ENCODE results near the gene EIF4G2. TPM values are rescaled to one million over a fixed set of nuclear protein-coding genes. Genes with fewer than 3 reads are reported as not detected.
A peak's percentile ranks its signal among the peaks of the same experiment; 100 is the strongest.

Gene EIF4G2
- total and polyA plus RNA-seq, 3 experiments from 2014 or later: 547 to 1,609 (median 1,516) TPM

- no peaks in the 10 kb centered on the region for H3K9me3 Mint-ChIP-seq
- H3K27me3 Mint-ChIP-seq: no peaks in the 10 kb centered on the region
- Histone ChIP-seq H3K27me3 (ENCODE audit: insufficient read depth, low read length, poor library complexity, severe bottlenecking) (no peaks in the 10 kb centered on the region), H3K27ac (ENCODE audit: low read depth, low read length) (no peak overlapping the region), H3K36me3 (ENCODE audit: insufficient read depth, low read length) (peaks cover 27% of the 10 kb centered on the region), H3K4me3 (ENCODE audit: low read length) (no peak overlapping the region), H3K4me1 (ENCODE audit: insufficient read depth, low read length) (no peaks in the 10 kb centered on the region), H3K9me3 (ENCODE audit: low read length) (no peaks in the 10 kb centered on the region)
- no peak for DNase-seq
- peaks cover 4 to 50% (median 19%) of the 10 kb centered on the region in 3 donors for H3K36me3 Mint-ChIP-seq
- ChIA-PET POLR2A (interaction anchor here (0.5 kb wide), 1 partner anchor 14 kb away, joined by 4 read pairs; no protein-coding TSS in a partner anchor), CTCF (interaction anchor here (1.3 kb wide), 1 partner anchor 10 kb away, joined by 5 read pairs; no protein-coding TSS in a partner anchor)
- no peaks in the 10 kb centered on the region for H3K4me1 Mint-ChIP-seq
- H3K4me3 Mint-ChIP-seq: no peak overlapping the region
- H3K27ac Mint-ChIP-seq: peak overlapping the region in 2 of 8 donors; percentile 2 to 28
These were observed 28.7 kb downstream of the EIF4G2 start for GRCh38 chr11:10780040-10780439.

- no peak overlapping the region for H3K4me3 ChIP-seq (ENCODE audit: low read length)
- peaks cover 36% of the 10 kb centered on the region for H3K36me3 ChIP-seq (ENCODE audit: insufficient read depth, low read length)
- Mint-ChIP-seq H3K27ac (peak overlapping the region in 3 of 8 donors; percentile 8 to 64 (median 54)), H3K27me3 (no peaks in the 10 kb centered on the region), H3K4me3 (no peak overlapping the region), H3K9me3 (no peaks in the 10 kb centered on the region), H3K4me1 (no peaks in the 10 kb centered on the region), H3K36me3 (peaks cover 4 to 60% (median 28%) of the 10 kb centered on the region in 3 donors)
- no peak overlapping the region for H3K27ac ChIP-seq (ENCODE audit: low read depth, low read length)
- ChIA-PET CTCF (no interaction called here), POLR2A (no interaction called here)
- no peaks in the 10 kb centered on the region for H3K9me3 ChIP-seq (ENCODE audit: low read length)
- no peaks in the 10 kb centered on the region for H3K4me1 ChIP-seq (ENCODE audit: insufficient read depth, low read length)
- no peaks in the 10 kb centered on the region for H3K27me3 ChIP-seq (ENCODE audit: insufficient read depth, low read length, poor library complexity, severe bottlenecking)
- no peak for DNase-seq
These were observed 29.6 kb downstream of the EIF4G2 start for GRCh38 chr11:10779086-10779485.

- Mint-ChIP-seq H3K27me3 (no peaks in the 10 kb centered on the region), H3K4me3 (no peak overlapping the region), H3K4me1 (no peaks in the 10 kb centered on the region), H3K36me3 (peaks cover 4 to 67% (median 28%) of the 10 kb centered on the region in 3 donors), H3K27ac (peak overlapping the region in 4 of 8 donors; percentile 8 to 64 (median 49)), H3K9me3 (no peaks in the 10 kb centered on the region)
- H3K36me3 ChIP-seq (ENCODE audit: insufficient read depth, low read length): peaks cover 43% of the 10 kb centered on the region
- CTCF ChIA-PET: no interaction called here
- DNase-seq: no peak
- no peaks in the 10 kb centered on the region for H3K9me3 ChIP-seq (ENCODE audit: low read length)
- POLR2A ChIA-PET: no interaction called here
- H3K4me3 ChIP-seq (ENCODE audit: low read length): no peak overlapping the region
- no peaks in the 10 kb centered on the region for H3K27me3 ChIP-seq (ENCODE audit: insufficient read depth, low read length, poor library complexity, severe bottlenecking)
- H3K27ac ChIP-seq (ENCODE audit: low read depth, low read length): no peak overlapping the region
- no peaks in the 10 kb centered on the region for H3K4me1 ChIP-seq (ENCODE audit: insufficient read depth, low read length)
These were observed 30.3 kb downstream of the EIF4G2 start for GRCh38 chr11:10778217-10778970.

- peaks cover 49% of the 10 kb centered on the region for H3K36me3 ChIP-seq (ENCODE audit: insufficient read depth, low read length)
- no peaks in the 10 kb centered on the region for H3K4me1 Mint-ChIP-seq
These were observed 30.9 kb downstream of the EIF4G2 start for GRCh38 chr11:10777806-10778205.

GRCh38 chr11:10777393-10777793 lies 31.3 kb downstream of the EIF4G2 start:
- Mint-ChIP-seq H3K27me3 (no peaks in the 10 kb centered on the region), H3K4me1 (no peaks in the 10 kb centered on the region), H3K27ac (peak overlapping the region in 2 of 8 donors; percentile 20 to 55), H3K9me3 (no peaks in the 10 kb centered on the region), H3K4me3 (no peak overlapping the region), H3K36me3 (peaks cover 8 to 77% (median 31%) of the 10 kb centered on the region in 3 donors)
- DNase-seq: no peak
- H3K4me3 ChIP-seq (ENCODE audit: low read length): no peak overlapping the region
- H3K36me3 ChIP-seq (ENCODE audit: insufficient read depth, low read length): peaks cover 53% of the 10 kb centered on the region
- no peaks in the 10 kb centered on the region for H3K9me3 ChIP-seq (ENCODE audit: low read length)
- H3K27ac ChIP-seq (ENCODE audit: low read depth, low read length): no peak overlapping the region
- CTCF ChIA-PET: no interaction called here
- no peaks in the 10 kb centered on the region for H3K4me1 ChIP-seq (ENCODE audit: insufficient read depth, low read length)
- POLR2A ChIA-PET: interaction anchor here (0.6 kb wide), 2 partner anchors 11 to 29 kb away, joined by 4 to 5 read pairs; no protein-coding TSS in a partner anchor
- H3K27me3 ChIP-seq (ENCODE audit: insufficient read depth, low read length, poor library complexity, severe bottlenecking): no peaks in the 10 kb centered on the region

More at GRCh38 chr11:10777806-10778205, 30.9 kb downstream of the EIF4G2 start:
- no peak overlapping the region for H3K4me3 Mint-ChIP-seq
- no peaks in the 10 kb centered on the region for H3K27me3 Mint-ChIP-seq
- CTCF ChIA-PET: no interaction called here
- H3K4me3 ChIP-seq (ENCODE audit: low read length): no peak overlapping the region
- peak overlapping the region in 1 of 8 donors; percentile 55 for H3K27ac Mint-ChIP-seq
- no peaks in the 10 kb centered on the region for H3K27me3 ChIP-seq (ENCODE audit: insufficient read depth, low read length, poor library complexity, severe bottlenecking)
- peaks cover 8 to 73% (median 31%) of the 10 kb centered on the region in 3 donors for H3K36me3 Mint-ChIP-seq
- H3K27ac ChIP-seq (ENCODE audit: low read depth, low read length): no peak overlapping the region
- H3K4me1 ChIP-seq (ENCODE audit: insufficient read depth, low read length): no peaks in the 10 kb centered on the region
- POLR2A ChIA-PET: no interaction called here
- H3K9me3 Mint-ChIP-seq: no peaks in the 10 kb centered on the region
- H3K9me3 ChIP-seq (ENCODE audit: low read length): no peaks in the 10 kb centered on the region
- no peak for DNase-seq

- ChIA-PET CTCF (no interaction called here), POLR2A (no interaction called here)
- Mint-ChIP-seq H3K4me1 (no peaks in the 10 kb centered on the region), H3K36me3 (peaks cover 8 to 86% (median 44%) of the 10 kb centered on the region in 3 donors), H3K9me3 (no peaks in the 10 kb centered on the region), H3K4me3 (no peak overlapping the region), H3K27me3 (no peaks in the 10 kb centered on the region), H3K27ac (peak overlapping the region in 2 of 8 donors; percentile 10)
- DNase-seq: no peak
- Histone ChIP-seq H3K9me3 (ENCODE audit: low read length) (no peaks in the 10 kb centered on the region), H3K27ac (ENCODE audit: low read depth, low read length) (no peak overlapping the region), H3K4me3 (ENCODE audit: low read length) (no peak overlapping the region), H3K4me1 (ENCODE audit: insufficient read depth, low read length) (no peaks in the 10 kb centered on the region), H3K36me3 (ENCODE audit: insufficient read depth, low read length) (peaks cover 79% of the 10 kb centered on the region), H3K27me3 (ENCODE audit: insufficient read depth, low read length, poor library complexity, severe bottlenecking) (no peaks in the 10 kb centered on the region)
These were observed 33.9 kb downstream of the EIF4G2 start for GRCh38 chr11:10774811-10775210.

- no peak overlapping the region for H3K27ac ChIP-seq (ENCODE audit: low read depth, low read length)
- DNase-seq: no peak
- H3K4me3 ChIP-seq (ENCODE audit: low read length): no peak overlapping the region
- Mint-ChIP-seq H3K4me1 (no peaks in the 10 kb centered on the region), H3K27ac (no peak overlapping the region), H3K27me3 (no peaks in the 10 kb centered on the region), H3K9me3 (no peaks in the 10 kb centered on the region), H3K4me3 (no peak overlapping the region), H3K36me3 (peaks cover 8 to 59% (median 47%) of the 10 kb centered on the region in 3 donors)
- H3K36me3 ChIP-seq (ENCODE audit: insufficient read depth, low read length): peaks cover 73% of the 10 kb centered on the region
- no peaks in the 10 kb centered on the region for H3K9me3 ChIP-seq (ENCODE audit: low read length)
- CTCF ChIA-PET: interaction anchor here (0.9 to 2.1 kb wide), 4 partner anchors 8 to 250 kb away, joined by 3 to 9 read pairs (median 4); no protein-coding TSS in a partner anchor
- POLR2A ChIA-PET: no interaction called here
- no peaks in the 10 kb centered on the region for H3K27me3 ChIP-seq (ENCODE audit: insufficient read depth, low read length, poor library complexity, severe bottlenecking)
- no peaks in the 10 kb centered on the region for H3K4me1 ChIP-seq (ENCODE audit: insufficient read depth, low read length)
These were observed 37.3 kb downstream of the EIF4G2 start for GRCh38 chr11:10771457-10771856.

- no peaks in the 10 kb centered on the region for H3K9me3 ChIP-seq (ENCODE audit: low read length)
- H3K9me3 Mint-ChIP-seq: no peaks in the 10 kb centered on the region
- no peaks in the 10 kb centered on the region for H3K4me1 Mint-ChIP-seq
- ChIA-PET POLR2A (no interaction called here), CTCF (interaction anchor here (0.9 to 2.1 kb wide), 10 partner anchors 10 to 252 kb away, joined by 3 to 9 read pairs (median 4); no protein-coding TSS in a partner anchor)
- H3K4me3 ChIP-seq (ENCODE audit: low read length): no peak overlapping the region
- H3K36me3 Mint-ChIP-seq: peaks cover 8 to 59% (median 47%) of the 10 kb centered on the region in 3 donors
- H3K27ac Mint-ChIP-seq: no peak overlapping the region
- no peak overlapping the region for H3K27ac ChIP-seq (ENCODE audit: low read depth, low read length)
- no peaks in the 10 kb centered on the region for H3K27me3 ChIP-seq (ENCODE audit: insufficient read depth, low read length, poor library complexity, severe bottlenecking)
- H3K27me3 Mint-ChIP-seq: no peaks in the 10 kb centered on the region
- DNase-seq: no peak
- peaks cover 67% of the 10 kb centered on the region for H3K36me3 ChIP-seq (ENCODE audit: insufficient read depth, low read length)
- H3K4me3 Mint-ChIP-seq: no peak overlapping the region
- no peaks in the 10 kb centered on the region for H3K4me1 ChIP-seq (ENCODE audit: insufficient read depth, low read length)
These were observed 38.0 kb downstream of the EIF4G2 start for GRCh38 chr11:10770626-10771254.

Data from CD8-positive, alpha-beta memory T cell (primary cell).